ENCODE results near the gene STAT3.

DNA sequence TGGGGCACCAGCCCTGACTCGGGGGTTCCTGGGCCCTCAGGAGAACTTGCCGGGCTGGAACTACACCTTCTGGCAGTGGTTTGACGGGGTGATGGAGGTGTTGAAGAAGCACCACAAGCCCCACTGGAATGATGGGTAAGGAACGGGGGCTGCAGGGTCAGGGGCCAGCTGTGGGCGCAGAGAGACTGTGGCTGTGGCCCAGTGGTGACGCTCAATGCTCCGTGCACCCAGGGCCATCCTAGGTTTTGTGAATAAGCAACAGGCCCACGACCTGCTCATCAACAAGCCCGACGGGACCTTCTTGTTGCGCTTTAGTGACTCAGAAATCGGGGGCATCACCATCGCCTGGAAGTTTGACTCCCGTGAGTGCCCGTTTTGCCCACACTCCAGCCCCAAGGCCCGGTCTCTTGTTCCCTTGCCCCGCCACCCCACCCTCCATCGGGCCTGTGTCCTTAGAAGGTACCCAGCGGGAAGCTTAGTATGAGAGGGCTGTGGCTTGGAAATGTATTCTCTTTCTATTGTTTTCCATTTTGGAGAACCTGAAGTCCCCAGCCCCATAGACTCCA is 80.8 kb downstream of the STAT3 start:
- TF ChIP-seq SUZ12 (IDR thresholded peaks at IDR 0.05; ENCODE audit: extremely low read depth, insufficient read depth, insufficient read length), result no peak
- no peak for TF ChIP-seq YY1 (IDR thresholded peaks at IDR 0.05; ENCODE audit: insufficient read depth, insufficient read length)

Measured in NT2/D1 (cell line).